HepG2 (cell line): ENCODE measurements around the gene UGT1A3. TPM values are rescaled to one million over a fixed set of nuclear protein-coding genes. Genes with fewer than 3 reads are reported as not detected.

Source experiments
- ARID2 ChIP-seq: sonication (generic); formaldehyde crosslinking; IDR thresholded peaks from 2 replicates; pipeline ENCODE4 v1.8.1; 2022; ENCODE audit warnings: mild to moderate bottlenecking, missing genetic modification reagents, borderline replicate concordance
- ARNT ChIP-seq: fragments of 450-650 bp; IDR thresholded peaks from 2 replicates; pipeline ENCODE4 v1.6.1; 2017
- CREM ChIP-seq, 2 experiments: sonication (generic) in 1 of 2; formaldehyde crosslinking in 1 of 2; IDR thresholded peaks; 2 replicates each; pipeline versions ENCODE4 v1.4.0 to v1.6.1; 2016 to 2020; ENCODE audit warnings: antibody characterized with exemption in 1 of 2, mild to moderate bottlenecking in 1 of 2, missing genetic modification reagents in 1 of 2
- HNRNPL ChIP-seq: fragments of 200-400 bp; formaldehyde crosslinking; IDR thresholded peaks from 2 replicates; pipeline ENCODE4 v1.6.1; 2017; ENCODE audit warnings: mild to moderate bottlenecking, low read depth, low read length
- IRF2 ChIP-seq: IDR thresholded peaks from 2 replicates; pipeline ENCODE4 v1.6.1; 2018; ENCODE audit warnings: missing genetic modification reagents, missing compliant biosample characterization
- MAZ ChIP-seq, 2 experiments: sonication (generic) in 1 of 2; formaldehyde crosslinking in 1 of 2; IDR thresholded peaks; 2 replicates each; pipeline versions ENCODE4 v1.5.0 to v1.6.1; 2012 to 2020; ENCODE audit warnings: low read depth in 2 of 2, mild to moderate bottlenecking in 2 of 2, borderline replicate concordance in 1 of 2, improper control_type of control experiment in 1 of 2, low read length in 1 of 2, missing genetic modification reagents in 1 of 2, moderate library complexity in 1 of 2
- MEIS1 ChIP-seq: sonication (generic); formaldehyde crosslinking; IDR thresholded peaks from 2 replicates; pipeline ENCODE4 v1.9.0; 2021; ENCODE audit warnings: mild to moderate bottlenecking, missing genetic modification reagents, moderate library complexity, borderline replicate concordance
- PPARG ChIP-seq: conservative IDR thresholded peaks from 2 replicates; pipeline ENCODE4 v1.6.1; 2016; ENCODE audit warnings: missing biosample characterization, missing genetic modification reagents
- SALL1 ChIP-seq: sonication (generic); formaldehyde crosslinking; IDR thresholded peaks from 2 replicates; pipeline ENCODE4 v1.8.0; 2022; ENCODE audit warnings: mild to moderate bottlenecking, missing genetic modification reagents
- SATB2 ChIP-seq: sonication (generic); formaldehyde crosslinking; IDR thresholded peaks from 2 replicates; pipeline ENCODE4 v1.5.0; 2020; ENCODE audit warnings: missing genetic modification reagents
- SNAI1 ChIP-seq: sonication (generic); formaldehyde crosslinking; IDR thresholded peaks from 2 replicates; pipeline ENCODE4 v1.5.0; 2020; ENCODE audit warnings: mild to moderate bottlenecking, missing genetic modification reagents, borderline replicate concordance
- YY1 ChIP-seq: IDR thresholded peaks from 2 replicates; pipeline ENCODE4 v1.6.1; 2011; ENCODE audit warnings: low read length, low read depth, moderate library complexity, mild to moderate bottlenecking; ENCODE audit not compliant: insufficient read depth, insufficient replicate concordance
- ZBTB7B ChIP-seq: sonication (generic); formaldehyde crosslinking; IDR thresholded peaks from 2 replicates; pipeline ENCODE4 v1.4.0; 2020; ENCODE audit warnings: missing genetic modification reagents
- ZNF24 ChIP-seq: fragments of 450-650 bp; IDR thresholded peaks from 2 replicates; pipeline ENCODE4 v1.6.1; 2017; ENCODE audit warnings: antibody characterized with exemption, mild to moderate bottlenecking
- ZNF3 ChIP-seq: IDR thresholded peaks from 2 replicates; pipeline ENCODE4 v1.7.0; 2017; ENCODE audit warnings: inconsistent platforms
- ZNF441 ChIP-seq: sonication (generic); formaldehyde crosslinking; IDR thresholded peaks from 2 replicates; pipeline ENCODE4 v1.7.0; 2021; ENCODE audit warnings: missing genetic modification reagents, borderline replicate concordance
- ZNF546 ChIP-seq: sonication (generic); formaldehyde crosslinking; conservative IDR thresholded peaks from 2 replicates; pipeline ENCODE4 v1.8.1; 2023; ENCODE audit warnings: mild to moderate bottlenecking, missing genetic modification reagents
- ZNF746 ChIP-seq: sonication (generic); formaldehyde crosslinking; IDR thresholded peaks from 2 replicates; pipeline ENCODE4 v1.8.0; 2022; ENCODE audit warnings: mild to moderate bottlenecking, missing genetic modification reagents
- ZSCAN25 ChIP-seq: sonication (generic); formaldehyde crosslinking; IDR thresholded peaks from 2 replicates; pipeline ENCODE4 v1.8.0; 2022; ENCODE audit warnings: mild to moderate bottlenecking, missing genetic modification reagents
- ZSCAN29 ChIP-seq: sonication (generic); formaldehyde crosslinking; conservative IDR thresholded peaks from 2 replicates; pipeline ENCODE4 v1.4.0; 2020; ENCODE audit warnings: mild to moderate bottlenecking, missing genetic modification reagents
- polyA plus RNA-seq, 8 experiments: library from polyadenylated mRNA; depleted of rRNA in 3 of 8; stranded (reverse) in 7 of 8; unstranded in 1 of 8; fragments of >200 nt; fragmentation: Illumina TruSeq in 4 of 8; extraction: Trizol in 4 of 8; gene quantifications; 2 replicates each; pipeline versions ENCODE4 v1.2.1 to v1.2.3, GENCODE V29; 2011 to 2016; ENCODE audit warnings: low read depth in 4 of 8, missing spikeins in 1 of 8, mixed read lengths in 1 of 8; ENCODE audit not compliant: insufficient read depth in 1 of 8
- total RNA-seq, 5 experiments: library from RNA; depleted of rRNA; stranded (reverse); fragments of >200 nt; fragmentation: Illumina TruSeq; extraction: Trizol; gene quantifications; 2 replicates each; pipeline ENCODE4 v1.2.3, GENCODE V29; 2016; ENCODE audit warnings: low read depth in 1 of 5
- TF ChIP-seq, protein P1 (sequence below): sonication (generic); formaldehyde crosslinking; IDR thresholded peaks from 2 replicates; pipeline ENCODE4 v1.5.0; 2020; ENCODE audit warnings: mild to moderate bottlenecking, missing genetic modification reagents
- TF ChIP-seq, protein P2 (sequence below): IDR thresholded peaks from 2 replicates; pipeline ENCODE4 v1.6.1; 2016; ENCODE audit warnings: missing compliant biosample characterization, missing genetic modification reagents, borderline replicate concordance
- TF ChIP-seq, protein P3 (sequence below): sonication (generic); formaldehyde crosslinking; IDR thresholded peaks from 2 replicates; pipeline ENCODE4 v1.5.1; 2020; ENCODE audit warnings: missing genetic modification reagents, mild to moderate bottlenecking, borderline replicate concordance

UGT1A3 gene
- total and polyA plus RNA-seq, 2 of the 13 experiments (the other 11 are each of a cell fraction or from before 2014, with no cell fraction given), result not detected

DNA sequence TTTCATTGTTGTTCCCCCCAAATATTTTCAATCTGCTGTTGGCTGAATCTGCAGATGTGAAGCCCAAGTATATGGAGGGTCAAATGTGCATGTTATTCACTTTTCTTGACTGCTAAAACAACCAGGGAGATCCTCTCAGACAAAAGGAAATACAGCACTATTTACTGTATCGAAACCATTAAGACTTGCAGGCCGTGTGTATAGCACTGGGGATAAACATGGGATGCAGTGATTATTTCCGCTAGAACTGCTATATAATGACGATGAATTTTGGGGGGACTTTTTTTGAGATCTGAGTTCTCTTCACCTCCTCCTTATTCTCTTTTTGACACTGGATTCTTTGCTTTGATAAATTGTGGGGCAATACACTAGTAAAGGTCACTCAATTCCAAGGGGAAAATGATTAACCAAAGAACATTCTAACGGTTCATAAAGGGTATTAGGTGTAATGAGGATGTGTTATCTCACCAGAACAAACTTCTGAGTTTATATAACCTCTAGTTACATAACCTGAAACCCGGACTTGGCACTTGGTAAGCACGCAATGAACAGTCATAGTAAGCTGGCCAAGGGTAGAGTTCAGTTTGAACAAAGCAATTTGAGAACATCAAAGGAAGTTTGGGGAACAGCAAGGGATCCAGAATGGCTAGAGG is 27.7 kb downstream of the UGT1A3 start (continued):
- TF ChIP-seq, protein P1, sequence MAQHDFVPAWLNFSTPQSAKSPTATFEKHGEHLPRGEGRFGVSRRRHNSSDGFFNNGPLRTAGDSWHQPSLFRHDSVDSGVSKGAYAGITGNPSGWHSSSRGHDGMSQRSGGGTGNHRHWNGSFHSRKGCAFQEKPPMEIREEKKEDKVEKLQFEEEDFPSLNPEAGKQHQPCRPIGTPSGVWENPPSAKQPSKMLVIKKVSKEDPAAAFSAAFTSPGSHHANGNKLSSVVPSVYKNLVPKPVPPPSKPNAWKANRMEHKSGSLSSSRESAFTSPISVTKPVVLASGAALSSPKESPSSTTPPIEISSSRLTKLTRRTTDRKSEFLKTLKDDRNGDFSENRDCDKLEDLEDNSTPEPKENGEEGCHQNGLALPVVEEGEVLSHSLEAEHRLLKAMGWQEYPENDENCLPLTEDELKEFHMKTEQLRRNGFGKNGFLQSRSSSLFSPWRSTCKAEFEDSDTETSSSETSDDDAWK (CRISPR knock-in tag), result no peak
- TF ChIP-seq ZNF24, result peak; percentile 43; the same call in 1 of the 2 replicates
- TF ChIP-seq, protein P2, sequence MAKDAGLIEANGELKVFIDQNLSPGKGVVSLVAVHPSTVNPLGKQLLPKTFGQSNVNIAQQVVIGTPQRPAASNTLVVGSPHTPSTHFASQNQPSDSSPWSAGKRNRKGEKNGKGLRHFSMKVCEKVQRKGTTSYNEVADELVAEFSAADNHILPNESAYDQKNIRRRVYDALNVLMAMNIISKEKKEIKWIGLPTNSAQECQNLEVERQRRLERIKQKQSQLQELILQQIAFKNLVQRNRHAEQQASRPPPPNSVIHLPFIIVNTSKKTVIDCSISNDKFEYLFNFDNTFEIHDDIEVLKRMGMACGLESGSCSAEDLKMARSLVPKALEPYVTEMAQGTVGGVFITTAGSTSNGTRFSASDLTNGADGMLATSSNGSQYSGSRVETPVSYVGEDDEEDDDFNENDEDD (CRISPR knock-in tag), result no peak
- no peak for TF ChIP-seq ZNF546
- TF ChIP-seq PPARG, result peak; percentile 95
- TF ChIP-seq ARNT, result peak; percentile 91
- peak; percentile 95 for TF ChIP-seq CREM (IDR thresholded peaks at IDR 0.05)
- TF ChIP-seq CREM (CRISPR knock-in tag; IDR thresholded peaks at IDR 0.05), result no peak
- TF ChIP-seq ZNF746 (CRISPR knock-in tag), result peak; percentile 54; the same call in 1 of the 2 replicates
- 0 out of 2 replicates have a peak, but pooled peaks have one; percentile 63 for TF ChIP-seq SATB2 (CRISPR knock-in tag)
- TF ChIP-seq IRF2 (CRISPR knock-in tag), result peak; percentile 54; the same call in 1 of the 2 replicates
- TF ChIP-seq SALL1 (CRISPR knock-in tag), result peak; percentile 82
- no peak for TF ChIP-seq YY1
- TF ChIP-seq MEIS1 (CRISPR knock-in tag), result peak; percentile 84; the same call in 1 of the 2 replicates
- TF ChIP-seq HNRNPL, result no peak
- no peak for TF ChIP-seq ARID2 (CRISPR knock-in tag)
- TF ChIP-seq ZNF3, result no peak
- TF ChIP-seq ZSCAN25 (CRISPR knock-in tag), result peak; percentile 48; the same call in 1 of the 2 replicates
- TF ChIP-seq MAZ (IDR thresholded peaks at IDR 0.05; ENCODE audit: borderline replicate concordance, low read depth, low read length), result no peak
- peak; percentile 66; the same call in 1 of the 2 replicates for TF ChIP-seq MAZ (CRISPR knock-in tag; IDR thresholded peaks at IDR 0.05; ENCODE audit: low read depth)
- TF ChIP-seq ZBTB7B (CRISPR knock-in tag), result peak; percentile 50; the same call in 1 of the 2 replicates
- TF ChIP-seq, protein P3, sequence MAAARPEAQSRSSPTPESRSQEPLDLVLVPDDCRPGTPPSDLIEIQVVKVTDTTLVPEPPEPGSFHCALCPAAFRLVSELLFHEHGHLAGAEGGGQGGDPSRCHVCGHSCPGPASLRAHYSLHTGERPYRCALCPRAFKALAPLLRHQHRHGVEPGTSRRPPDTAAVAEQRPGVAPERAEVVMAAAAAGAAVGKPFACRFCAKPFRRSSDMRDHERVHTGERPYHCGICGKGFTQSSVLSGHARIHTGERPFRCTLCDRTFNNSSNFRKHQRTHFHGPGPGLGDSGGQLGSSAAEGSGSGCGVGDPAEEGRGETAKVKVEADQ (CRISPR knock-in tag), result 0 out of 2 replicates have a peak, but pooled peaks have one; percentile 26
- TF ChIP-seq ZSCAN29 (CRISPR knock-in tag), result 0 out of 2 replicates have a peak, but pooled peaks have one; percentile 47
- no peak; the same call in 1 of the 2 replicates for TF ChIP-seq ZNF441 (CRISPR knock-in tag)
- no peak for TF ChIP-seq SNAI1 (CRISPR knock-in tag)
